Fibroblast of villous mesenchyme (primary cell): Measurements from ENCODE around the gene PES1. TPM values are rescaled to one million over a fixed set of nuclear protein-coding genes. Genes with fewer than 3 reads are reported as not detected.
A peak's percentile ranks its signal among the peaks of the same experiment; 100 is the strongest.

Source experiments
- DNase-seq: peaks from one replicate; pipeline ENCODE4 v3.0.0-alpha.2; 2010; ENCODE audit warnings: low read depth
- H3K4me3 ChIP-seq: 2 replicates; pipeline ENCODE4 v1.5.1; 2011; ENCODE audit warnings: low read depth, mild to moderate bottlenecking, low read length
- total RNA-seq: library from RNA; depleted of rRNA; stranded (reverse); fragments of >200 nt; gene quantifications from 2 replicates; pipeline ENCODE4 v1.2.3, GENCODE V29; 2012
- TF ChIP-seq, protein P1 (sequence below): IDR thresholded peaks from 2 replicates; pipeline ENCODE4 v1.5.1; 2012; ENCODE audit warnings: low read depth, mild to moderate bottlenecking, low read length; ENCODE audit not compliant: insufficient read depth

Gene PES1
- total RNA-seq, 1 donor: 51.4 TPM

DNA sequence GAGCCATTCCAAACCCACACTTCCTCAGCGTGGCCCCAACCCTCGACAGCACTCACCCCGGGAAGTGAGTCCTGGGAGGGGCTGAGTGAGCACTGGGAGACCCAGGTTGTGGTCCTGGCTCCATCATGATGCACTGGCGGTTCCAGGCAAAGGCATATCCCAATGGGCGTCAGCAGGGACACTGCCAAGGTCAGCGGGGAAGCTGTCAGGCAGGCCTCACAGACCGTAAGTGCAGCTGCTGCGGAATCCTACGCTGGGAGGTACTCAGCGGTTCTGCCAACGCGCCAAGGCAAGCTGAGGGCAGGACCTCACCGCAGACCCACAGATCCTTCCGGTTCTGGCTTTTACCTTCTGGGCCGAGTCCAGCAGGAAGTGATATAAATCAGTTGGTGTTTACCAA lies 15.9 kb downstream of the PES1 start:
- no peak for DNase-seq
- TF ChIP-seq, protein P1, sequence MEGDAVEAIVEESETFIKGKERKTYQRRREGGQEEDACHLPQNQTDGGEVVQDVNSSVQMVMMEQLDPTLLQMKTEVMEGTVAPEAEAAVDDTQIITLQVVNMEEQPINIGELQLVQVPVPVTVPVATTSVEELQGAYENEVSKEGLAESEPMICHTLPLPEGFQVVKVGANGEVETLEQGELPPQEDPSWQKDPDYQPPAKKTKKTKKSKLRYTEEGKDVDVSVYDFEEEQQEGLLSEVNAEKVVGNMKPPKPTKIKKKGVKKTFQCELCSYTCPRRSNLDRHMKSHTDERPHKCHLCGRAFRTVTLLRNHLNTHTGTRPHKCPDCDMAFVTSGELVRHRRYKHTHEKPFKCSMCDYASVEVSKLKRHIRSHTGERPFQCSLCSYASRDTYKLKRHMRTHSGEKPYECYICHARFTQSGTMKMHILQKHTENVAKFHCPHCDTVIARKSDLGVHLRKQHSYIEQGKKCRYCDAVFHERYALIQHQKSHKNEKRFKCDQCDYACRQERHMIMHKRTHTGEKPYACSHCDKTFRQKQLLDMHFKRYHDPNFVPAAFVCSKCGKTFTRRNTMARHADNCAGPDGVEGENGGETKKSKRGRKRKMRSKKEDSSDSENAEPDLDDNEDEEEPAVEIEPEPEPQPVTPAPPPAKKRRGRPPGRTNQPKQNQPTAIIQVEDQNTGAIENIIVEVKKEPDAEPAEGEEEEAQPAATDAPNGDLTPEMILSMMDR: no peak
- no peak overlapping the region for H3K4me3 ChIP-seq

DNA sequence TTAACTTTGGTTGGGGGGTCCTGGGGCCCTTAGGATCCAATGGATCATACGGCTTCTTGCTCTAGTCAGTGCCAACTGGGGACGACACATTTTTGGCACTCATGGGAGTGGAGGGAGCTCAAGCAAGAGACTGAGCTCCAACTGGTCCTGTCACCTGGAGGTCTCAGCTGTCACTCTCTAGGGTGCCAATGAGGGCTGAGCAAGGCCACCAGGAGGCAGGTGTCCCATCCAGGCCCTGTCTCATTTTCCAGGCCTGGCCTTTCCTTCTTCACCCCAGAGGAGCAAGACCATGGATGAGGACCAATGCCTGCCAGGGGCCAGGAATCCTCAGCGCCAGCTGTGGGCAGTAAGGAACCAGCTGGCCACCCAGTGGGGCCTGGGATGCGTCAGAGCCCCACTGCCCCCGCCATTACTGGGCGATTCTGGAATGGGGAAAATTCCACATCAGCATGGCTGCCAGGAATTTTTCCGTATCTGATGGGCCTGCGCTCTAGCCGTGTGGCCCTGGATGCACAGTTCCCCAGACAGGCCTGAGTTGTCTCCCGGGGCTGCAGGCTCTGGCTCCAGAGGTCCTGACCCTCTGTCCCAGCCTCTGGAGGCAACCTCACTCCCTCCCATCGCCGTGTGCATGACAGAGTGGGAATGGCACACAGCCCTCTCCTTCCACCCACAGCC lies 16.6 kb downstream of the PES1 start:
- TF ChIP-seq, protein P1: no peak

DNA sequence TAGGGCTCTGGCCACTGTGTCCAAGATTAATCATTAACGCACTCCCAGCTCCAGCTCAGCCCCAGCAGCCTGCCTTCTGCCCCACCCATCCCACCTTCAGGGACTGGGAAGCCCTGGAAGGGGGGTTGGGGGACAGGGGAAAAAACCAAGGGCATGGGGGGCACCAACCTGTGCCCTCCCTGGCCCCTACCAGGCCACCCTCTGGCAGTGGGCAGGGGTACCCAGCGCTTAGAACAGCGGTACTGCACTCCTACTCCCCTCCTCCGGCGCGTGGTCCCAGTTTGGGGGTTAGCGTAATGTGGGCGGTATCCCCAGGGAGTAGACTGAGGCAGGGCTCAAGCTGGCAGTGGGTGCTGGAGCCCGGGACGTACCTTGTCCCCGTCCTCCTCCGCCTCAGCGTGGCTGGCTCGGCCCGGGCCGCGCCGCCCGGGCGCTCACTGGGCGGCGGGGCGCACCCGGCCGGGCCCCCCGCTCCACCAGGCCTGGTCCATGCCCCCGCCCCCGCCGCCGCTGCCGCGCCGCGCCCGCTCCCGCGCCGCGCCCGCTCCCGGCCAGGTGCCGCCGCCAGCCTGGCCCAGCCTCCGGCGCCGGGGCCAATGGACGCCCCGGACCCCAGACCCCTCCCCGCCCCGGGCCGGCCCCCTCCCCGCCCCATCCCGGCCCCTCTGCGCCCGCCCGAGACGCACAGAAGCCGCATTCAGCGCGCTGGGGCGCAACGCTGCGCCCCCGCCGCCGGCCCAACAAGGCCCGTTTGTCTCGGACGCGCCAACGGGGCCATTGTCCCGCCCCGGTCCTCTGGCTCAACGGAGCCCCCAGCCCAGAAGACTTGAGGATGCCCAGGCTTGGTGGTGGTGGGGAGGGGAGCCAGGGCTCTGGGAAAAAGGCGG lies 17.4 kb downstream of the PES1 start, which contains the start of gene GAL3ST1:
Gene GAL3ST1 (minus strand): TSS at position 571 of the 887 bp plus-strand sequence. CDS start 17,273 bp downstream, outside the sequence.
- peak within 1 kb of the TSS; percentile 23 for H3K4me3 ChIP-seq
- TF ChIP-seq, protein P1: no peak

More for the DNA sequence above, 16.6 kb downstream of the PES1 start:
- peak; percentile 90 for DNase-seq
- H3K4me3 ChIP-seq: peak overlapping the region; percentile 23

DNA sequence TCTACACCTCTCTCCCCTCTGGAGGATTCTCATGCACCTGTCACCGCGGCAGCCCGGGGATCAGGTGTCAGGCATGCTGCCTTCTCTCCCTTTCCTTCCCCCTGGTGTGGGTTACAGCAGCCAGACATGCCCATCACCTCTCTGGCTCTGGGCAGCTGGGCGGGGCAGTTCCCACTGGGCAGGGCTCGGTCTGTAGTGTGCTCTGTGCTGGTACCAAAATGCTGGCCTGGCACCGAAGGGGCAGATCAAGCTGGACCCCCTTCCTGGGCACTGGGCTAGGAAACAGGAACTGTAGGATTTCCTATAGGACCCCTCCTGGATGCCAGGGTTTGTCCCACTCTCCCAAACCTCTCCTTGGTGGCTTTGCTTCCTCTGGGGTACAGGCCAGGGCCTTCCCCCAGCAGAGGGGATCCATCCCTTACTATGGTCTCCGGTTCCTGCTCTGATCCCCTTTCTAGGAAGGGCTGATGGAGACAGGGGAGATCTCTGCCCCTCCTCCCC lies 18.1 kb downstream of the PES1 start:
- TF ChIP-seq, protein P1: no peak
- DNase-seq: no peak
- no peak overlapping the region for H3K4me3 ChIP-seq

More for the DNA sequence above, 17.4 kb downstream of the PES1 start, which contains the start of gene GAL3ST1:
- no peak for DNase-seq

DNA sequence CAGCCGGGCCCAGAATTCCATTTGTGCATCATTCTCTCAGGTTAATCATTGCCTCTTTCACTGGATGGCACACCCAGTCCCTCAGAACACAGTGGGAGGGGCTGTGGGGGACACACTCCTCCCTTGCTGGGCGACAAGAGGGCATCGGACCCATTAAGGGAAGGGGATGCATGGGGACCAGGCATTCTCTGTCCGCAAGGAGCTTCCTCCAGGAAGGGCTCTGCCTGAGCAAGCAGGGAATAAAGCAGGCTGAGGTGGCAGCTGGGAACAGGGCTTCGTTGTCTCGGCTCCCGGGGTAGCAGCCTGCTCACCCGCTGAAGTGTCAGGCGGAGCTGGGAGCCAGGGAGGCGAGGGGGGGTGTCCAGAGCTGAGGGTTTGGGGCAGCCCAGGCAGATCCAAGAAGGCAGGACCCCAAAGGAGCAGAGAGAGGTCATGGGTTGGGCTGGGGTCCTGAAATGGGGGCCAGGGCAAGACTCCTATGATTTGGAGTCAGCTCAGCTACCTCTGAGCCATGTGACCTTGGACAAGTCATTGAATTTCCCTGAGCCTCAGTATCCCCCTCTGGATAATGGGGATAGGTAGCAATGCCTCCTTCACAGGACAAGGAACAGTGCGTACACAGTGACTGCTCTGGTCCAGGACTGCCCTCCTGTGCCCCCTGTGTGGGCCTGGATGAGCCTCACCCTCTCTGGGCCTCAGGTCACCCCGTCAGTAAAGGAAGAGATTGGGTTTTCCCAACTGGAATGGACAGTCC lies 18.7 kb downstream of the PES1 start:
- DNase-seq: no peak
- TF ChIP-seq, protein P1: no peak
- H3K4me3 ChIP-seq: no peak overlapping the region

DNA sequence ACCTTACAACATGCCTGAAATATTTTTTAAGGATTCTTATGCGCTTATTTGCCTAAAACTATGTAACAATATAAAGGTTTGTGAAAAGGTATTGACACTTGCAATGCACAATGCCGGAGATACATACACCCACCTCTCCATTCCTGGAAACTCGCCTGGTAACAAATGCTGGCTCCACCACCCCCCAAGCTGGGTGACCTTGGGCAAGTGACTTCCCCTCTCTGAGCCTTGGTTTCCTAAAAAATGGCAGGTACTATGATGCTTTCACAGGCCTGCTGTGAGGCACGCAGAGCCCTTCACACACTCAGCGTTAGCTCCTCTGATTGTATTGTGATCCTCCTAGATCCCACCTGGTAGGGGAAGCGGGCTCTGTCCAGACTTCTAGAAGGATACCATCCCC lies 19.5 kb downstream of the PES1 start:
- TF ChIP-seq, protein P1: no peak
- no peak for DNase-seq
- no peak overlapping the region for H3K4me3 ChIP-seq
